Measurements from ENCODE around the gene MRAS. TPM values are rescaled to one million over a fixed set of nuclear protein-coding genes. Genes with fewer than 3 reads are reported as not detected.
A peak's percentile ranks its signal among the peaks of the same experiment; 100 is the strongest.

MRAS gene
- polyA plus RNA-seq, 3 donors, result 6.2 to 13.2 (median 8.3) TPM

- Histone ChIP-seq H3K4me3 (replicated peaks in 1 of 3; ENCODE audit: low read depth in 2 of 3, low read length in 3 of 3) (no peak overlapping the region), H3K9me3 (replicated peaks in 1 of 2; ENCODE audit: control insufficient read depth in 1 of 2, insufficient read depth in 1 of 2, low read length in 2 of 2) (no peaks in the 10 kb centered on the region), H3K27ac (ENCODE audit: low read depth in 1 of 2, low read length in 2 of 2) (peak overlapping the region in 1 of 2 donors; percentile 73), H4K20me1 (ENCODE audit: insufficient read depth, low read length) (no peaks in the 10 kb centered on the region), H3K36me3 (replicated peaks in 1 of 2; ENCODE audit: control insufficient read depth in 1 of 2, insufficient read depth in 2 of 2, low read length in 2 of 2) (no peaks in the 10 kb centered on the region), H3K27me3 (ENCODE audit: control insufficient read depth in 2 of 2, insufficient read depth in 2 of 2, low read length in 2 of 2) (no peaks in the 10 kb centered on the region), H3K9ac (ENCODE audit: insufficient read depth, low read length, poor library complexity, severe bottlenecking) (no peak overlapping the region), H3K79me2 (ENCODE audit: insufficient read depth, low read length) (no peaks in the 10 kb centered on the region), H3K4me2 (replicated peaks; ENCODE audit: extremely low read depth, low read length, poor library complexity, severe bottlenecking) (no peak overlapping the region), H3K4me1 (ENCODE audit: control insufficient read depth in 1 of 2, insufficient read depth in 2 of 2, low read length in 2 of 2) (peaks cover 44 to 49% of the 10 kb centered on the region in 2 donors), H2AFZ (ENCODE audit: insufficient read depth, low read depth, low read length, poor library complexity, severe bottlenecking) (no peak overlapping the region)
- Mint-ChIP-seq H3K27me3 (ENCODE audit: low read depth in 3 of 3) (peaks cover 0 to 8% (median 4%) of the 10 kb centered on the region in 3 donors), H3K36me3 (peaks cover 6 to 16% of the 10 kb centered on the region in 2 donors), H3K4me3 (no peak overlapping the region), H3K4me1 (peaks cover 51% of the 10 kb centered on the region), H3K27ac (peak overlapping the region in 6 of 7 donors; percentile 86 to 96 (median 89)), H3K9me3 (peaks cover 0 to 9% (median 4%) of the 10 kb centered on the region in 7 donors)
- no peak for TF ChIP-seq CTCF (IDR thresholded peaks at IDR 0.05)
- DNase-seq, result no peak
- 94% methylated on average over 3 of the region's 8 CpGs for WGBS (ENCODE audit: insufficient coverage)
- intact Hi-C loops (cut with micrococcal nuclease), result no loop called here
These were observed 21.9 kb downstream of the MRAS start for GRCh38 chr3:138370321-138370720.

- no peak overlapping the region for H3K4me3 ChIP-seq (replicated peaks in 1 of 3; ENCODE audit: low read depth in 2 of 3, low read length in 3 of 3)
- H2AFZ ChIP-seq (ENCODE audit: insufficient read depth, low read depth, low read length, poor library complexity, severe bottlenecking), result no peak overlapping the region
- peaks cover 6 to 16% of the 10 kb centered on the region in 2 donors for H3K36me3 Mint-ChIP-seq
- H3K4me1 Mint-ChIP-seq, result peaks cover 51% of the 10 kb centered on the region
- H3K4me2 ChIP-seq (replicated peaks; ENCODE audit: extremely low read depth, low read length, poor library complexity, severe bottlenecking), result peak overlapping the region; percentile 30
- H4K20me1 ChIP-seq (ENCODE audit: insufficient read depth, low read length), result no peaks in the 10 kb centered on the region
- peaks cover 0 to 5% (median 4%) of the 10 kb centered on the region in 3 donors for H3K27me3 Mint-ChIP-seq (ENCODE audit: low read depth in 3 of 3)
- no peak for TF ChIP-seq CTCF (IDR thresholded peaks at IDR 0.05)
- intact Hi-C loops (cut with micrococcal nuclease), result no loop called here
- H3K9me3 Mint-ChIP-seq, result peaks cover 0 to 7% (median 4%) of the 10 kb centered on the region in 7 donors
- peaks cover 44 to 49% of the 10 kb centered on the region in 2 donors for H3K4me1 ChIP-seq (ENCODE audit: control insufficient read depth in 1 of 2, insufficient read depth in 2 of 2, low read length in 2 of 2)
- H3K79me2 ChIP-seq (ENCODE audit: insufficient read depth, low read length), result no peaks in the 10 kb centered on the region
- H3K27ac Mint-ChIP-seq, result peak overlapping the region; percentile 75 to 96 (median 88)
- H3K27ac ChIP-seq (ENCODE audit: low read depth in 1 of 2, low read length in 2 of 2), result peak overlapping the region; percentile 41 to 73
- peak overlapping the region in 1 of 2 donors; percentile 31 for H3K4me3 Mint-ChIP-seq
- 73% methylated on average over 7 of the region's 9 CpGs for WGBS (ENCODE audit: insufficient coverage)
- no peaks in the 10 kb centered on the region for H3K27me3 ChIP-seq (ENCODE audit: control insufficient read depth in 2 of 2, insufficient read depth in 2 of 2, low read length in 2 of 2)
- peak; percentile 82 to 94 (median 87) for DNase-seq
- H3K9ac ChIP-seq (ENCODE audit: insufficient read depth, low read length, poor library complexity, severe bottlenecking), result peak overlapping the region; percentile 30
- H3K36me3 ChIP-seq (replicated peaks in 1 of 2; ENCODE audit: control insufficient read depth in 1 of 2, insufficient read depth in 2 of 2, low read length in 2 of 2), result no peaks in the 10 kb centered on the region
- H3K9me3 ChIP-seq (replicated peaks in 1 of 2; ENCODE audit: control insufficient read depth in 1 of 2, insufficient read depth in 1 of 2, low read length in 2 of 2), result no peaks in the 10 kb centered on the region
These were observed 22.9 kb downstream of the MRAS start for GRCh38 chr3:138371070-138371965.

Measured in CD14-positive monocyte (primary cell).